NCI-H1694 (cell line): ENCODE measurements around the gene EEF1AKMT3.
"Not testable (repeated sequence)": the region's sequence is repeated elsewhere in the genome, so short reads cannot be mapped to it uniquely, and the experiment has no call there.

Source experiments
- DNase-seq: peaks from one replicate; lab custom pipeline; 2025; lab: John Stamatoyannopoulos, UW

The EEF1AKMT3 gene

GRCh38 chr12:57765698-57766463 is 6.5 kb upstream of the EEF1AKMT3 start:
- DNase-seq: no peak

- DNase-seq: no peak
Measured at GRCh38 chr12:57766464-57767304, 5.7 kb upstream of the EEF1AKMT3 start, which contains the start of gene CYP27B1. CYP27B1 (minus strand) TSS chr12:57767078; CDS start chr12:57767041, 37 bp downstream.

- DNase-seq: no peak
Measured at GRCh38 chr12:57767305-57767698, 5.1 kb upstream of the EEF1AKMT3 start.

GRCh38 chr12:57767876-57768275 is 4.5 kb upstream of the EEF1AKMT3 start:
- no peak for DNase-seq

GRCh38 chr12:57769594-57769993 is 2.8 kb upstream of the EEF1AKMT3 start:
- DNase-seq: no peak

- no peak for DNase-seq
Measured at GRCh38 chr12:57770734-57771133, 1.7 kb upstream of the EEF1AKMT3 start.

- DNase-seq: peak; percentile 86
Measured at GRCh38 chr12:57771236-57771872, 1.1 kb upstream of the EEF1AKMT3 start.

- DNase-seq: peak; percentile 94
Measured at GRCh38 chr12:57771873-57772428, 463 bp upstream of the EEF1AKMT3 start, which contains the start of gene METTL1. METTL1 (minus strand) TSS chr12:57772105; CDS start chr12:57772083, 22 bp downstream.

GRCh38 chr12:57774634-57775033 is 2.2 kb downstream of the EEF1AKMT3 start:
- DNase-seq: not testable (repeated sequence)

GRCh38 chr12:57775044-57775443 is 2.6 kb downstream of the EEF1AKMT3 start:
- no peak for DNase-seq

- DNase-seq: no peak
Measured at GRCh38 chr12:57775563-57776246, 3.3 kb downstream of the EEF1AKMT3 start.

GRCh38 chr12:57776247-57776587 is 3.8 kb downstream of the EEF1AKMT3 start:
- DNase-seq: no peak

- no peak for DNase-seq
Measured at GRCh38 chr12:57777367-57777766, 5.0 kb downstream of the EEF1AKMT3 start.

- DNase-seq: no peak
Measured at GRCh38 chr12:57777911-57778310, 5.5 kb downstream of the EEF1AKMT3 start.

- no peak for DNase-seq
Measured at GRCh38 chr12:57779736-57780135, 7.3 kb downstream of the EEF1AKMT3 start.

- DNase-seq: no peak
Measured at GRCh38 chr12:57780284-57780897, 8.0 kb downstream of the EEF1AKMT3 start.

- no peak for DNase-seq
Measured at GRCh38 chr12:57781244-57781643, 8.8 kb downstream of the EEF1AKMT3 start.

GRCh38 chr12:57781801-57782200 is 9.4 kb downstream of the EEF1AKMT3 start:
- no peak for DNase-seq

- no peak for DNase-seq
Measured at GRCh38 chr12:57782243-57782607, 9.8 kb downstream of the EEF1AKMT3 start.

- peak; percentile 77 for DNase-seq
Measured at GRCh38 chr12:57782608-57783465, 10.4 kb downstream of the EEF1AKMT3 start, which contains the start of gene TSFM. TSFM (plus strand) TSS chr12:57782787; CDS start chr12:57782802, 15 bp downstream.
